Endothelial cell of hepatic sinusoid (primary cell): ENCODE data around the gene CR1L.
"Not testable (repeated sequence)": the region's sequence is repeated elsewhere in the genome, so short reads cannot be mapped to it uniquely, and the experiment has no call there.

Experiments used
- in situ Hi-C: cut with HindIII; loops from 2 replicates; pipeline ENCODE4 v1.10.0; 2017; ENCODE audit warnings: low sequenced_read_pairs

The CR1L gene

DNA sequence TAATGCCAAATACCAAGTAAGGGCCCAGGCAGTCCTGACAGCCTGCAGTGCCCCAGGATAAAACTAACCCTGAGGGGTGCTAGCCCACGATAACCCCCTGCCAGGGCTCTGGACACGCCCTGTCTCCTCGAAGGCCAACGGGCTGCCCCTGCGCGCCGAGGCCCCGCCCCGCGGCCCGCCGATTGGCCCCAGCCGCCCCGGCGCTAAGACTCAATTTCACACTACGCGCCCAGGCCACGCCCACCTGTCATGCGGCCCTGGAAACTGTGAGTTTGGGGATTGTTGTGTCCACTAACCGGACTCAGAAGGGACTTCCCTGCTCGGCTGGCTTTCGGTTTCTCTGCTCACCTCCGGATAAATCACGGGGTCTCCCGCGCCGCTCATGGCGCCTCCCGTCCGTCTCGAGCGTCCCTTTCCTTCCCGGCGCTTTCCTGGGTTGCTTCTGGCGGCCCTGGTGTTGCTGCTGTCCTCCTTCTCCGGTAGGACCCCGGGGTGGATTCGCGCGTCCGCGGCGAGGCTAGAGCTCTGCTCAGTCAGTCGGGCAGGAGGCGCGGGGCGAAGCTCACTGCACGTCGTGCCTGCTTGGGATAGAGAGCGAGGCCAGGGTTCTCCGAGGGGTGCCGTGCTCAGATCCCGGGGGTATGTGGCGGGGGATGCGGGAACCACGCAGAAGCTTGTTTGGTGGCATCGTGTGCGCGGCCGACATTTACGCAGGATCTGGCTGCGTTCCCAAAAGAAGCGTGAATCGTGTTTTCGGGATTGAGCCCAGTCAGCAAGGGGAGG is at the start of gene CR1L:
TSS of gene CR1L (plus strand) at position 282 of the 783 bp plus-strand sequence. CDS start at position 383, 101 bp downstream.
- in situ Hi-C loops: no loop called here

GRCh38 chr1:207603777-207604176 is 41.2 kb upstream of the CR1L start:
- in situ Hi-C loops: no loop called here

- in situ Hi-C loops: no loop called here
These were observed 39.2 kb upstream of the CR1L start for GRCh38 chr1:207605444-207606361.

DNA sequence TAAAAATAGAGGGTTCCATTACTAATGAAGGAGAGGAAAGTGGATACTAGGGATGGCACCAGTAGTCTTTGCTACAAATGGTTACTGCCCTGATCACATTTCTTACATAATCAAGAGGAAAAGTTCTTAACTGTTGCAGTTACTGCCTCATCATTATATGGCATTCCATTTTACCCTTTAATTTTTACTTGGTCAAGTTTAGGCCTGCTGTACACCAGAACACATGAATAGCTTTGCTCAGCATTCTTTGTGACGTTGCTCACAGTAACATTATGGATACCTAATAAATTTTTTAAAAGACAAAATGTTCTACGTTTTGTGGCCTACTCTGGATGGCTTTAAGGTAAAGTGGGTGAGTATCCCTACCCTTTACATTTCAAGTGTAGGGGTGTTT is 38.6 kb upstream of the CR1L start:
- in situ Hi-C loops: no loop called here

GRCh38 chr1:207612762-207613161 is 32.2 kb upstream of the CR1L start:
- in situ Hi-C loops: no loop called here

DNA sequence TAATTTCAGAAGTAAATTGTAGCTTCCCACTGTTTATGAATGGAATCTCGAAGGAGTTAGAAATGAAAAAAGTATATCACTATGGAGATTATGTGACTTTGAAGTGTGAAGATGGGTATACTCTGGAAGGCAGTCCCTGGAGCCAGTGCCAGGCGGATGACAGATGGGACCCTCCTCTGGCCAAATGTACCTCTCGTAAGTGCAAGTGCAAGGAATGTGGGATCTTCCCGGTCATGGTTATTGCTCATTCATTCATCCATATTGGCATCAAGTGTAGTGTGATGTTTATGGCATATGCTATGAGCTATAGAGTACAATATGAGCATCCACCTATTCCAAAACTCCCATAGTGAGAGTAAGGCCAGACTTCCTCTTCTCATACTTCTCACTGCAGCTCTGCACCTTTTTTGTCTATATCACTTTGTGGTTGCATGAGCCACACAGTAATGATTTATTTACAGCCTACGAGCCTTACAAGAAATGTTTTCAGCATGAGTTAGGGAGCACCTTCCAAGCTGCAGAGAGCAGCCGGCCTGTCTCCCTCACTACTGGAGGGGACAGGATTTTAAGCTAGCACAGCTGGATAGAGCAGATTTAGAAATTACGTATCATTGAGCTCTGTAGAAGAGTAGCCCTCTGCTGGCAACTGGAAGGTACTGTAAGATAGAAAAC is 24.9 kb upstream of the CR1L start:
- in situ Hi-C loops: no loop called here

GRCh38 chr1:207620543-207620893 is 24.4 kb upstream of the CR1L start:
- in situ Hi-C loops: no loop called here

DNA sequence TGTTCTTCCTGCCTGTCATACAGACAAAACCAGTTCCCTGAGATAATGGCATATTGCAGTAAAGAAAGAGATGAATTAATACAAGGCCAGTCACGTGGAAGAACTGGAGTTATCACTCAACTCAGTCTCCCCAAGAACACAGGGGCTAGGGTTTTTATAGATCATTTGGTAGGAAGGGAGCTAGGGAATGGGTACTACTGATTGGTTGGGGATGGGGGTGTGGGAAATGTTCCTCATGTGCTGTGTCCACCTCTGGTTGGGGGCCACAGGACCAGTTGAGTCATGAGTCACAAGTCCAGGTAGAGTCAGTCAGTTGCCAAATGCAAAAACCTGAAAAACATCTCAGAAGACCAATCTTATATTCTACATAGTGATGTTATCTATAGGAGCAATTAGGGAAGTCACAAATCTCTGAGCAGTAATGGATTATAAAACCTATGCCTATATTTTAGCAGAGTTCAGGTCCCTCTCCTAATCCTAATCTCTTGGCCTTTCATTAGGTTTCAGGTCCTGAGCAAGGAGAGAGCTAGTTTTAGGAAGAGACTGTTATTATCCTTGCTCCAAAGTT is 19.3 kb upstream of the CR1L start:
- in situ Hi-C loops: not testable (repeated sequence)

GRCh38 chr1:207626972-207627337 is 18.0 kb upstream of the CR1L start:
- in situ Hi-C loops: no loop called here

GRCh38 chr1:207627496-207627895 is 17.4 kb upstream of the CR1L start:
- in situ Hi-C loops: no loop called here

DNA sequence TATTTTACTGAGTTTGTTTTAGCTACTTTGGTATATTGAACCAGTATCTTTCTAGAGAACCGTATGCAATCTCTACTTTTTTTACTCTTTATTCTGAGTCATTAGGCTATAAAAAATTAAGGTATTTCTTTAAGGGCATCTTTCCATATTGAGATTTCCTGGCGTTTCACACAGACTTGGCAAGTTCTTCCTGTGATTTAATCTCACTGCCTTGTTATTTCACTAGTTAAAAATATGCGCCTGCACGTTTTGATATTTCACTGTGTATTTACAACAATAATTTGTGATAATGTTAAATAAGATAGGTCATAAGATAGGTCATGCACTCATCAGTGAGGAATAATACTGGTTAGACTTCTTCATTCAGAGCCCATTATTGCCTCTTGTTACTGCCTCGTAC is 16.2 kb upstream of the CR1L start:
- in situ Hi-C loops: no loop called here

DNA sequence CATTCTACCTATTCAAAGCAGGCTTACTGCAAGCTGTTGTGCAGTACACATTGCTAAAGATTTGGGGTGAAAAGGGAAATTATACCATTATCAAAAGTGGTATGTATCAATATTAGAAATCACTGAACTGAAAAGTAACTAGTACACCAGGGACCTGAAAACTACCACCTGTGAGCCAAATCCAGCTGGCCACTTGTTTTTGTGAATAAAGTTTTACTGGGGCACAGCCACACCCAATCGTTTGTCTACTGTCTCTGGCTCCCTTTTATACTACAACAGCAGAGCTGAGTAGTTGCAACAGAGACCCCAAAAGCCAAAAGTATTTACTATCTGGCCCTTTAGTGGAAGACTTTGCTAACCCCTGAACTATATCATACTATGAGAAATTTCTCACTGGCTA is 13.8 kb upstream of the CR1L start:
- in situ Hi-C loops: no loop called here

GRCh38 chr1:207633226-207633625 is 11.7 kb upstream of the CR1L start:
- in situ Hi-C loops: no loop called here

GRCh38 chr1:207633699-207634289 is 11.1 kb upstream of the CR1L start:
- in situ Hi-C loops: not testable (repeated sequence)

DNA sequence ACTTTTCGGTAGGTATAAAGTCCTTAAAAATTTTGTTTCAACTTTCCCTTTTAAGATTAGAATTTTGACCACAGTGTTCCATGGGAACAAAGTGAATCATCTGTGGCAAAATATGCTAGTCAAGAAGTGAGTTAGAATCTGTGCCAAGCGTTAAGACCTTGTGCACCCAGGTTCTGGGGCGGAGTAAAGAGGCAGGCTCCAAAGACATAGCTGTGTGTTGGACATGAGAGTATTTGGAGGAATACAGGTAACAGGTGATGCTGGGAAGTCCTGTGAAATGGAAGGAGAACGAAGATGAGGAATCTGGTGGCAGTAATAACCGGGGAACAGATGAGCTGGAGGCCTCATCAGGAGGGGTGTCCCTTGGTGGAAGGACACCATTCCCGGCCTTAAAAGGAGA is 10.6 kb upstream of the CR1L start:
- in situ Hi-C loops: not testable (repeated sequence)

- in situ Hi-C loops: not testable (repeated sequence)
These were observed 9.3 kb upstream of the CR1L start for GRCh38 chr1:207635569-207636186.

- in situ Hi-C loops: not testable (repeated sequence)
These were observed 6.3 kb upstream of the CR1L start for GRCh38 chr1:207638487-207639145.

- in situ Hi-C loops: not testable (repeated sequence)
These were observed 5.6 kb upstream of the CR1L start for GRCh38 chr1:207639362-207639761.

DNA sequence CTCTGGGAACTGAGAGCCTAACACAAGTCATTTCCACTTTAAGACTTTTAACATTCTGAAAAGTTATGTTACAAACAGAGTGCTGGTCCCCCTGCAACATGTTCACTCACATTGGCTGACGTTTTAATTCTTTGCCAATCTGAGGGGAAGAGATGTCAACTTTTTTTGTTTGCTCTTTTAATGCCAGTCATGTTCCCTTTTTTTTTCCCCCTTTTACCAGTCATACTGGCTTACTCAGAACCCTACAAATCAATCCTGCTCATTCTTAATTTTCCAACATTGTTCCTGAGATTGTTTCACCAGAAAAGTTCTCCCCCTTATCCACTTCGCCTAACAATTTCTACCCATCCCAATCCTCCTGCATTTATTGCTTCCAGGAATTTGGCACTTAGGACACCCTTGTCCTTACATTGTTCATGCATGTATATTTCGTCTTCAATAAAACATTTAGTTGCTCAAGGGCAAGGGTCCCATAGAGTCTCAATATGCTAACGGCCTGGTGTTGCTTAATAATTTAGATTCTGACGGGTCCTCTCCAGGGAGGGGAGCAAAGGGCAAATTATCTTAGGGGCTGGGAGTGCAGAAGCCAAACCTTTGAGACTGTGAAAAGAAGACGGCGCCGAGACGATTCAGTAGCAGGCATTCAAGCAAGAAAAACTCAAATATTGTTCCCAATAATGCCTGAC is 624 bp upstream of the CR1L start:
- in situ Hi-C loops: no loop called here
